HCT116 (cell line): Measurements from ENCODE around the gene KCNG1.

Source experiments
- CEBPB ChIP-seq: IDR thresholded peaks from 2 replicates; pipeline ENCODE4 v1.6.1; 2012; ENCODE audit warnings: low read depth
- POLR2A ChIP-seq: IDR thresholded peaks from 2 replicates; pipeline ENCODE4 v1.7.0; 2011; ENCODE audit warnings: borderline replicate concordance; ENCODE audit not compliant: insufficient read depth, insufficient read length; ENCODE audit errors: extremely low read depth
- POLR2AphosphoS5 ChIP-seq: IDR thresholded peaks from 2 replicates; pipeline ENCODE4 v1.6.1; 2011; ENCODE audit warnings: mild to moderate bottlenecking, low read depth, low read length, moderate library complexity

DNA sequence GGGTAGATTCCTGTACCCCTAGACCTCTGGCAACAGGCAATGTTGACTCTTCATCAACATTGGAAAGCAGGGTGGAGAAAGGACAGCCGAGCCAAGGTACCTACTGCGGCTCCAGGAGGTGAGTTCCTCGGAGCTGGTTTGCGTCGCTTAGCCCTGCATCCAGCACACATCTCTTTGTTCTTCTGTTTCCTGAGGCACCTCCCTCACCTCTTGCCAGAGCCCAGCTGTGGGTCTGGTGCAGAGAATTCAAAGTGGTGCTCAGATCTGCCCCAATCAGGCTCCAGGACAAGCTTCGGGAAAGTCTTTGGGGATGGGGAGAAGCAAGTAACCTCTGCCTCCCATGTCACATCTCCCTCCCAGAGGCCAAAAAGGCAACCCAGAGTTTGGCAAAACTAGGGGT lies 2.2 kb downstream of the KCNG1 start:
- no peak for TF ChIP-seq POLR2AphosphoS5
- no peak for TF ChIP-seq POLR2A
- TF ChIP-seq CEBPB: no peak
